ENCODE results near the gene SUCLG2.
A peak's percentile ranks its signal among the peaks of the same experiment; 100 is the strongest.

Gene SUCLG2

GRCh38 chr3:67686069-67686468 is 31.7 kb upstream of the SUCLG2 start:
- WGBS = 97% methylated on average over 6 of the region's 8 CpGs
- H3K4me1 ChIP-seq (ENCODE audit: control insufficient read depth, insufficient read depth, low read depth, low read length) = no peaks in the 10 kb centered on the region
- H2BK15ac ChIP-seq (ENCODE audit: low read depth, poor library complexity, severe bottlenecking) = no peak overlapping the region
- H3K9me3 ChIP-seq (ENCODE audit: control insufficient read depth, low read length) = no peaks in the 10 kb centered on the region
- no peak overlapping the region for H3K4me3 ChIP-seq (ENCODE audit: insufficient read depth in 1 of 2, low read depth in 1 of 2, low read length in 2 of 2)
- no peak overlapping the region for H3K4me2 ChIP-seq (ENCODE audit: low read length, poor library complexity, severe bottlenecking)
- H2BK12ac ChIP-seq (ENCODE audit: low read length in 2 of 2) = no peak overlapping the region
- H4K91ac ChIP-seq (ENCODE audit: low read length) = no peak overlapping the region
- no peaks in the 10 kb centered on the region for H3K79me1 ChIP-seq (replicated peaks; ENCODE audit: low read length, poor library complexity, severe bottlenecking)
- H3K27me3 ChIP-seq (ENCODE audit: control insufficient read depth in 1 of 2, insufficient read depth in 1 of 2, low read length in 2 of 2) = no peaks in the 10 kb centered on the region
- H2BK5ac ChIP-seq (ENCODE audit: low read depth, low read length, poor library complexity, severe bottlenecking) = no peak overlapping the region
- H4K8ac ChIP-seq (ENCODE audit: low read length) = no peak overlapping the region
- no peak overlapping the region for H2AK5ac ChIP-seq (ENCODE audit: low read length, severe bottlenecking)
- no peak overlapping the region for H3K14ac ChIP-seq (ENCODE audit: low read length in 2 of 2)
- no peak overlapping the region for H2AFZ ChIP-seq (ENCODE audit: low read depth, low read length)
- H3K9ac ChIP-seq (ENCODE audit: low read length) = no peak overlapping the region
- no peak overlapping the region for H3K18ac ChIP-seq (ENCODE audit: low read depth in 1 of 2, low read length in 2 of 2)
- no peak overlapping the region for H3K4ac ChIP-seq (ENCODE audit: low read depth in 1 of 2, low read length in 2 of 2)
- DNase-seq = no peak
- H3K27ac ChIP-seq (ENCODE audit: low read length, poor library complexity, severe bottlenecking) = no peak overlapping the region
- no peak overlapping the region for H2BK120ac ChIP-seq (ENCODE audit: low read depth, low read length)
- H3K23ac ChIP-seq (ENCODE audit: low read length in 2 of 2) = no peak overlapping the region
- no peaks in the 10 kb centered on the region for H3K36me3 ChIP-seq (ENCODE audit: control insufficient read depth in 1 of 2, insufficient read depth in 2 of 2, low read depth in 1 of 2, low read length in 2 of 2)

DNA sequence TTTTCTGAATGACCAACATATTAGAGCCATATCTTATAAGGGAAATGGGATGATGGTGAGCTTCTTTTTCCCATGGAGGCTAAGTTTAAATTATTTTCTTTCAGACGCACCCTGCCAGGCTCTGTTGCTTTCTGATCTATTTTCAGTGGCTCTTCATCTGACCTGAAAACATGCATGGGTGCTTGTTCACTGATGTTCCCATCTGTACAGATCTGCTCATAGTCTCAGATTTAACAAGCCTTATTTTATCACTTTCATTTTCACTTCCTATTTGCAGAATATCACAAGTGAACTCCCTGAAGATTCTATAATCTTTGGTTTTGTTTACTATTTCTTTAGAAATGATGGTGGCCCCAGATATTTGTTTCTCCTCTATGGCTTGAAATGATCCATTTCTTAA is 31.1 kb upstream of the SUCLG2 start:
- no peak overlapping the region for H2BK15ac ChIP-seq (ENCODE audit: low read depth, poor library complexity, severe bottlenecking)
- 100% methylated on average over 1 of the region's 1 CpG for WGBS

DNA sequence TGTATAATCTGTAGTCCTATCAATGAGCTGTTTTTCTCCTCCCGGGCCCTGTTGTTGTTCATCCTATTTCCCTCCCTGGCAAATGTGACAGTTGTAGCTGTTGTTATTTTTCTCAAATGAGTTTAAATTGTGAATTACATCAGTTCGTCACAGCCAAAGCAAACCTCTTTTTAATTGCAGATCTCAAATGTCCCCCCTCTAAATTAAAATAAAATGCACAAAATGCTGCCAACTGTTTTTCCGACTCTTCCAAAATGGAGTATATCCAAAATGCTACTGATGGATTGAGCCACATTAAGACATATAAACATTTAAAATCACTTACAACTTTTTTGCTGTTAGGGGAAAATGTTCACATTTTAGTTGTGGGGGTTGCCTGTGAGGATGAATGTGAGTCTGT is 29.8 kb upstream of the SUCLG2 start:
- no peak overlapping the region for H4K8ac ChIP-seq (ENCODE audit: low read length)
- no peak overlapping the region for H2BK120ac ChIP-seq (ENCODE audit: low read depth, low read length)
- H3K14ac ChIP-seq (ENCODE audit: low read length in 2 of 2) = no peak overlapping the region
- H3K27ac ChIP-seq (ENCODE audit: low read length, poor library complexity, severe bottlenecking) = no peak overlapping the region
- H3K18ac ChIP-seq (ENCODE audit: low read depth in 1 of 2, low read length in 2 of 2) = no peak overlapping the region
- no peak overlapping the region for H3K4me3 ChIP-seq (ENCODE audit: insufficient read depth in 1 of 2, low read depth in 1 of 2, low read length in 2 of 2)
- 100% methylated on average over 2 of the region's 3 CpGs for WGBS
- H2AFZ ChIP-seq (ENCODE audit: low read depth, low read length) = no peak overlapping the region
- DNase-seq = no peak
- H3K4me1 ChIP-seq (ENCODE audit: control insufficient read depth, insufficient read depth, low read depth, low read length) = no peaks in the 10 kb centered on the region
- no peak overlapping the region for H4K91ac ChIP-seq (ENCODE audit: low read length)
- no peak overlapping the region for H2BK12ac ChIP-seq (ENCODE audit: low read length in 2 of 2)
- H3K9ac ChIP-seq (ENCODE audit: low read length) = no peak overlapping the region
- H3K9me3 ChIP-seq (ENCODE audit: control insufficient read depth, low read length) = no peaks in the 10 kb centered on the region
- no peaks in the 10 kb centered on the region for H3K36me3 ChIP-seq (ENCODE audit: control insufficient read depth in 1 of 2, insufficient read depth in 2 of 2, low read depth in 1 of 2, low read length in 2 of 2)
- H3K4me2 ChIP-seq (ENCODE audit: low read length, poor library complexity, severe bottlenecking) = no peak overlapping the region
- H3K27me3 ChIP-seq (ENCODE audit: control insufficient read depth in 1 of 2, insufficient read depth in 1 of 2, low read length in 2 of 2) = no peaks in the 10 kb centered on the region
- H3K79me1 ChIP-seq (replicated peaks; ENCODE audit: low read length, poor library complexity, severe bottlenecking) = no peaks in the 10 kb centered on the region
- H2BK5ac ChIP-seq (ENCODE audit: low read depth, low read length, poor library complexity, severe bottlenecking) = no peak overlapping the region
- no peak overlapping the region for H3K4ac ChIP-seq (ENCODE audit: low read depth in 1 of 2, low read length in 2 of 2)
- no peak overlapping the region for H2BK15ac ChIP-seq (ENCODE audit: low read depth, poor library complexity, severe bottlenecking)
- H2AK5ac ChIP-seq (ENCODE audit: low read length, severe bottlenecking) = no peak overlapping the region
- H3K23ac ChIP-seq (ENCODE audit: low read length in 2 of 2) = no peak overlapping the region

More for the DNA sequence above, 31.1 kb upstream of the SUCLG2 start:
- H3K14ac ChIP-seq (ENCODE audit: low read length in 2 of 2) = no peak overlapping the region
- no peaks in the 10 kb centered on the region for H3K79me1 ChIP-seq (replicated peaks; ENCODE audit: low read length, poor library complexity, severe bottlenecking)
- H3K9ac ChIP-seq (ENCODE audit: low read length) = no peak overlapping the region
- H3K18ac ChIP-seq (ENCODE audit: low read depth in 1 of 2, low read length in 2 of 2) = no peak overlapping the region
- no peaks in the 10 kb centered on the region for H3K9me3 ChIP-seq (ENCODE audit: control insufficient read depth, low read length)
- no peaks in the 10 kb centered on the region for H3K36me3 ChIP-seq (ENCODE audit: control insufficient read depth in 1 of 2, insufficient read depth in 2 of 2, low read depth in 1 of 2, low read length in 2 of 2)
- H2BK120ac ChIP-seq (ENCODE audit: low read depth, low read length) = no peak overlapping the region
- H3K27me3 ChIP-seq (ENCODE audit: control insufficient read depth in 1 of 2, insufficient read depth in 1 of 2, low read length in 2 of 2) = no peaks in the 10 kb centered on the region
- H3K23ac ChIP-seq (ENCODE audit: low read length in 2 of 2) = no peak overlapping the region
- H2BK5ac ChIP-seq (ENCODE audit: low read depth, low read length, poor library complexity, severe bottlenecking) = no peak overlapping the region
- no peaks in the 10 kb centered on the region for H3K4me1 ChIP-seq (ENCODE audit: control insufficient read depth, insufficient read depth, low read depth, low read length)
- no peak overlapping the region for H4K91ac ChIP-seq (ENCODE audit: low read length)
- no peak overlapping the region for H4K8ac ChIP-seq (ENCODE audit: low read length)
- H2AFZ ChIP-seq (ENCODE audit: low read depth, low read length) = no peak overlapping the region
- H2AK5ac ChIP-seq (ENCODE audit: low read length, severe bottlenecking) = no peak overlapping the region
- DNase-seq = no peak
- H3K4me2 ChIP-seq (ENCODE audit: low read length, poor library complexity, severe bottlenecking) = no peak overlapping the region
- H2BK12ac ChIP-seq (ENCODE audit: low read length in 2 of 2) = no peak overlapping the region
- H3K27ac ChIP-seq (ENCODE audit: low read length, poor library complexity, severe bottlenecking) = no peak overlapping the region
- H3K4me3 ChIP-seq (ENCODE audit: insufficient read depth in 1 of 2, low read depth in 1 of 2, low read length in 2 of 2) = peak overlapping the region in 1 of 2 experiments; percentile 7
- H3K4ac ChIP-seq (ENCODE audit: low read depth in 1 of 2, low read length in 2 of 2) = no peak overlapping the region

GRCh38 chr3:67683522-67683921 is 29.1 kb upstream of the SUCLG2 start:
- no peaks in the 10 kb centered on the region for H3K36me3 ChIP-seq (ENCODE audit: control insufficient read depth in 1 of 2, insufficient read depth in 2 of 2, low read depth in 1 of 2, low read length in 2 of 2)
- H3K9me3 ChIP-seq (ENCODE audit: control insufficient read depth, low read length) = no peaks in the 10 kb centered on the region
- H3K14ac ChIP-seq (ENCODE audit: low read length in 2 of 2) = no peak overlapping the region
- no peaks in the 10 kb centered on the region for H3K79me1 ChIP-seq (replicated peaks; ENCODE audit: low read length, poor library complexity, severe bottlenecking)
- no peak overlapping the region for H2BK5ac ChIP-seq (ENCODE audit: low read depth, low read length, poor library complexity, severe bottlenecking)
- DNase-seq = no peak
- no peak overlapping the region for H2BK15ac ChIP-seq (ENCODE audit: low read depth, poor library complexity, severe bottlenecking)
- no peak overlapping the region for H3K23ac ChIP-seq (ENCODE audit: low read length in 2 of 2)
- H3K4me2 ChIP-seq (ENCODE audit: low read length, poor library complexity, severe bottlenecking) = no peak overlapping the region
- no peak overlapping the region for H3K27ac ChIP-seq (ENCODE audit: low read length, poor library complexity, severe bottlenecking)
- no peak overlapping the region for H3K4me3 ChIP-seq (ENCODE audit: insufficient read depth in 1 of 2, low read depth in 1 of 2, low read length in 2 of 2)
- no peak overlapping the region for H4K91ac ChIP-seq (ENCODE audit: low read length)
- H3K27me3 ChIP-seq (ENCODE audit: control insufficient read depth in 1 of 2, insufficient read depth in 1 of 2, low read length in 2 of 2) = no peaks in the 10 kb centered on the region
- no peaks in the 10 kb centered on the region for H3K4me1 ChIP-seq (ENCODE audit: control insufficient read depth, insufficient read depth, low read depth, low read length)
- H3K4ac ChIP-seq (ENCODE audit: low read depth in 1 of 2, low read length in 2 of 2) = no peak overlapping the region
- H2BK120ac ChIP-seq (ENCODE audit: low read depth, low read length) = no peak overlapping the region
- no peak overlapping the region for H3K9ac ChIP-seq (ENCODE audit: low read length)
- H3K18ac ChIP-seq (ENCODE audit: low read depth in 1 of 2, low read length in 2 of 2) = no peak overlapping the region
- no peak overlapping the region for H4K8ac ChIP-seq (ENCODE audit: low read length)
- no peak overlapping the region for H2BK12ac ChIP-seq (ENCODE audit: low read length in 2 of 2)
- H2AFZ ChIP-seq (ENCODE audit: low read depth, low read length) = no peak overlapping the region
- H2AK5ac ChIP-seq (ENCODE audit: low read length, severe bottlenecking) = no peak overlapping the region
